Immature natural killer cell (primary cell): ENCODE results near the gene METTL26. TPM values are rescaled to one million over a fixed set of nuclear protein-coding genes. Genes with fewer than 3 reads are reported as not detected.

Experiments
- DNase-seq, 3 donors: peaks; one replicate each; pipeline ENCODE4 v3.0.0; 2022; ENCODE audit warnings: mixed read lengths in 1 of 3
- H3K27ac Mint-ChIP-seq, 6 donors: one replicate each; pipeline ENCODE4 v1.8.0; 2020; ENCODE audit warnings: mixed read lengths in 6 of 6, mild to moderate bottlenecking in 5 of 6, inconsistent platforms in 4 of 6, moderate library complexity in 3 of 6
- H3K27me3 Mint-ChIP-seq, 3 donors: one replicate each; pipeline ENCODE4 v1.8.0; 2020 to 2021; ENCODE audit warnings: low read depth in 3 of 3, mild to moderate bottlenecking in 3 of 3, mixed read lengths in 3 of 3, moderate library complexity in 3 of 3, inconsistent platforms in 1 of 3
- H3K36me3 Mint-ChIP-seq, 3 donors: one replicate each; pipeline ENCODE4 v1.8.0; 2020; ENCODE audit warnings: mixed read lengths in 3 of 3, inconsistent platforms in 2 of 3, mild to moderate bottlenecking in 2 of 3
- H3K4me1 Mint-ChIP-seq, 2 donors: one replicate each; pipeline ENCODE4 v1.8.0; 2020; ENCODE audit warnings: inconsistent platforms in 2 of 2, mild to moderate bottlenecking in 2 of 2, mixed read lengths in 2 of 2, moderate library complexity in 1 of 2
- H3K4me3 Mint-ChIP-seq, 5 donors: one replicate each; pipeline ENCODE4 v1.8.0; 2020; ENCODE audit warnings: mild to moderate bottlenecking in 5 of 5, mixed read lengths in 5 of 5, inconsistent platforms in 3 of 5, moderate library complexity in 3 of 5
- H3K9me3 Mint-ChIP-seq, 6 donors: one replicate each; pipeline ENCODE4 v1.8.0; 2020; ENCODE audit warnings: mild to moderate bottlenecking in 6 of 6, mixed read lengths in 6 of 6, inconsistent platforms in 4 of 6, moderate library complexity in 3 of 6
- polyA plus RNA-seq, 3 donors: library from polyadenylated mRNA; unstranded; fragments of 300-500 nt; fragmentation: Illumina TruSeq; gene quantifications; one replicate each; pipeline ENCODE4 v1.2.3, GENCODE V29; 2021

METTL26 gene
- polyA plus RNA-seq, 3 donors from 2014 or later, result 89.3 to 128 (median 93.9) TPM

- no peak overlapping the region for H3K4me3 Mint-ChIP-seq
- no peaks in the 10 kb centered on the region for H3K36me3 Mint-ChIP-seq
- peaks cover 0 to 3% (median 2%) of the 10 kb centered on the region in 3 donors for H3K27me3 Mint-ChIP-seq
- H3K27ac Mint-ChIP-seq, result no peak overlapping the region
- no peak for DNase-seq
- no peaks in the 10 kb centered on the region for H3K9me3 Mint-ChIP-seq
- peaks cover 0 to 13% of the 10 kb centered on the region in 2 donors for H3K4me1 Mint-ChIP-seq
Measured at GRCh38 chr16:645852-646678, 10.0 kb upstream of the METTL26 start.

GRCh38 chr16:644556-644955 lies 8.5 kb upstream of the METTL26 start:
- Mint-ChIP-seq H3K4me1 (peaks cover 0 to 16% of the 10 kb centered on the region in 2 donors), H3K4me3 (peak overlapping the region in 3 of 5 donors; percentile 15 to 38 (median 18)), H3K27me3 (peaks cover 0 to 2% (median 2%) of the 10 kb centered on the region in 3 donors), H3K27ac (no peak overlapping the region), H3K9me3 (no peaks in the 10 kb centered on the region), H3K36me3 (no peaks in the 10 kb centered on the region)
- no peak for DNase-seq

GRCh38 chr16:643050-643368 lies 6.9 kb upstream of the METTL26 start:
- Mint-ChIP-seq H3K4me3 (peak overlapping the region; percentile 45 to 74 (median 58)), H3K9me3 (no peaks in the 10 kb centered on the region), H3K27me3 (peaks cover 0 to 2% (median 0%) of the 10 kb centered on the region in 3 donors), H3K4me1 (peaks cover 0 to 11% of the 10 kb centered on the region in 2 donors), H3K27ac (no peak overlapping the region), H3K36me3 (no peaks in the 10 kb centered on the region)
- no peak for DNase-seq

- peaks cover 0 to 2% (median 0%) of the 10 kb centered on the region in 3 donors for H3K27me3 Mint-ChIP-seq
Measured at GRCh38 chr16:642189-643049, 6.3 kb upstream of the METTL26 start.

GRCh38 chr16:641326-642188 lies 5.5 kb upstream of the METTL26 start, which contains the start of gene MCRIP2:
MCRIP2 (plus strand) TSS chr16:641828; CDS start chr16:641992, 164 bp downstream.
- peak within 1 kb of the TSS; percentile 57 to 77 (median 74) for H3K4me3 Mint-ChIP-seq
- peaks cover 0 to 2% (median 0%) of the 10 kb centered on the region in 6 donors for H3K9me3 Mint-ChIP-seq
- no peaks in the 10 kb centered on the region for H3K36me3 Mint-ChIP-seq
- no peak within 1 kb of the TSS for H3K27ac Mint-ChIP-seq
- H3K27me3 Mint-ChIP-seq, result peaks cover 4 to 6% (median 4%) of the 10 kb centered on the region in 3 donors
- peak; percentile 62 to 65 (median 63) for DNase-seq
- peaks cover 0 to 15% of the 10 kb centered on the region in 2 donors for H3K4me1 Mint-ChIP-seq

More at GRCh38 chr16:642189-643049, 6.3 kb upstream of the METTL26 start:
- Mint-ChIP-seq H3K4me1 (peaks cover 0 to 13% of the 10 kb centered on the region in 2 donors), H3K36me3 (no peaks in the 10 kb centered on the region), H3K4me3 (peak overlapping the region; percentile 44 to 74 (median 57)), H3K27ac (peak overlapping the region in 1 of 6 donors; percentile 34), H3K9me3 (no peaks in the 10 kb centered on the region)
- peak; percentile 27 to 37 (median 34) for DNase-seq

GRCh38 chr16:640614-641013 lies 4.5 kb upstream of the METTL26 start:
- no peaks in the 10 kb centered on the region for H3K36me3 Mint-ChIP-seq
- no peak overlapping the region for H3K27ac Mint-ChIP-seq
- peaks cover 8 to 10% (median 9%) of the 10 kb centered on the region in 3 donors for H3K27me3 Mint-ChIP-seq
- H3K4me3 Mint-ChIP-seq, result peak overlapping the region; percentile 20 to 77 (median 57)
- H3K9me3 Mint-ChIP-seq, result peaks cover 0 to 2% (median 0%) of the 10 kb centered on the region in 6 donors
- peaks cover 0 to 17% of the 10 kb centered on the region in 2 donors for H3K4me1 Mint-ChIP-seq
- DNase-seq, result no peak

- Mint-ChIP-seq H3K4me1 (peaks cover 0 to 16% of the 10 kb centered on the region in 2 donors), H3K4me3 (peak overlapping the region in 1 of 5 donors; percentile 36), H3K27ac (no peak overlapping the region), H3K36me3 (no peaks in the 10 kb centered on the region), H3K27me3 (peaks cover 8 to 10% (median 9%) of the 10 kb centered on the region in 3 donors), H3K9me3 (peaks cover 0 to 2% (median 0%) of the 10 kb centered on the region in 6 donors)
- DNase-seq, result no peak
Measured at GRCh38 chr16:638836-639235, 2.7 kb upstream of the METTL26 start.

- DNase-seq, result no peak
- peaks cover 0 to 2% (median 0%) of the 10 kb centered on the region in 6 donors for H3K9me3 Mint-ChIP-seq
- H3K4me3 Mint-ChIP-seq, result peak overlapping the region in 3 of 5 donors; percentile 32 to 60 (median 58)
- H3K4me1 Mint-ChIP-seq, result peaks cover 0 to 16% of the 10 kb centered on the region in 2 donors
- H3K27me3 Mint-ChIP-seq, result peaks cover 8 to 10% (median 9%) of the 10 kb centered on the region in 3 donors
- H3K36me3 Mint-ChIP-seq, result no peaks in the 10 kb centered on the region
- H3K27ac Mint-ChIP-seq, result peak overlapping the region in 1 of 6 donors; percentile 45
Measured at GRCh38 chr16:638034-638543, 2.0 kb upstream of the METTL26 start.

- Mint-ChIP-seq H3K9me3 (peaks cover 0 to 2% (median 0%) of the 10 kb centered on the region in 6 donors), H3K36me3 (no peaks in the 10 kb centered on the region), H3K27ac (peak overlapping the region; percentile 17 to 98 (median 96)), H3K4me1 (peaks cover 0 to 13% of the 10 kb centered on the region in 2 donors), H3K27me3 (peaks cover 8 to 10% (median 9%) of the 10 kb centered on the region in 3 donors), H3K4me3 (peak overlapping the region; percentile 95 to 99 (median 98))
- no peak for DNase-seq
Measured at GRCh38 chr16:637081-638018, 1.2 kb upstream of the METTL26 start.

GRCh38 chr16:635573-636205 lies 416 bp downstream of the METTL26 start:
- DNase-seq, result peak in 1 of 3 donors; percentile 11
- H3K27ac Mint-ChIP-seq, result peak overlapping the region in 1 of 6 donors; percentile 94
- no peaks in the 10 kb centered on the region for H3K36me3 Mint-ChIP-seq
- H3K4me3 Mint-ChIP-seq, result peak overlapping the region; percentile 18 to 98 (median 38)
- peaks cover 0 to 12% of the 10 kb centered on the region in 2 donors for H3K4me1 Mint-ChIP-seq
- H3K27me3 Mint-ChIP-seq, result peaks cover 8 to 10% (median 9%) of the 10 kb centered on the region in 3 donors
- peaks cover 0 to 2% (median 0%) of the 10 kb centered on the region in 6 donors for H3K9me3 Mint-ChIP-seq

- Mint-ChIP-seq H3K27ac (no peak overlapping the region), H3K4me1 (peaks cover 0 to 9% of the 10 kb centered on the region in 2 donors), H3K36me3 (no peaks in the 10 kb centered on the region), H3K4me3 (peak overlapping the region; percentile 20 to 75 (median 52)), H3K9me3 (peaks cover 0 to 2% (median 0%) of the 10 kb centered on the region in 6 donors), H3K27me3 (peaks cover 8 to 10% (median 9%) of the 10 kb centered on the region in 3 donors)
- no peak for DNase-seq
Measured at GRCh38 chr16:634996-635395, 1.1 kb downstream of the METTL26 start.
